GM21786 (cell line): ENCODE data around the gene RNF220.
"Not testable (repeated sequence)": the region's sequence is repeated elsewhere in the genome, so short reads cannot be mapped to it uniquely, and the experiment has no call there.

Source experiments
- ATAC-seq: cut with Tn5 transposase; IDR thresholded peaks from one replicate; pipeline ENCODE4 v1.9.1; 2021; ENCODE audit not compliant: unreplicated experiment

The RNF220 gene

DNA sequence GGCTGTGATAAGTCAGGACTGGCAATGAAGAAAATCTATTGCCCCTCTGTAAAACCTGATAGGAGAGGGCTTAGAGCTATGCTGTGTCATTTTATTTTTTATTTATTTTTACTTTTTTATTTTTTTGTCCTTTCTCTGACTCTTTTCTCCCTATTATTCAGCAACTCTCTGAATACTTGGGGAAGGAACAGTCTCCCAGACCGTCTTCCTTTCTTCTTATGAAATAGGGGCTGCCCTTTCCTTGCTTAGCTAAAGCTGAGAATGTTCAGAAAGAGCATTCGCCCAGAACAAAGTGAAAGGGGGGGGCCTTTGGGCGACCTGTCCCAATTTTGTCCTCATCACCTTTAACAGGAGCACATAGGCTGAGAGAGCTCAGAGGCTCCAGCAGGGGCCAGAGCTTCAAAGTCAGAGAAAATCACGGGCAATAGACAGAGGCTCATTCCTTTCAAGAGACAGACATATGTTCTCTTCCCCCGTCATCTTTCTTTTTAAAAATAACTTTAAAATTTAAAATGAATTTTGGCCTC is 80.9 kb downstream of the RNF220 start:
- ATAC-seq = no peak

DNA sequence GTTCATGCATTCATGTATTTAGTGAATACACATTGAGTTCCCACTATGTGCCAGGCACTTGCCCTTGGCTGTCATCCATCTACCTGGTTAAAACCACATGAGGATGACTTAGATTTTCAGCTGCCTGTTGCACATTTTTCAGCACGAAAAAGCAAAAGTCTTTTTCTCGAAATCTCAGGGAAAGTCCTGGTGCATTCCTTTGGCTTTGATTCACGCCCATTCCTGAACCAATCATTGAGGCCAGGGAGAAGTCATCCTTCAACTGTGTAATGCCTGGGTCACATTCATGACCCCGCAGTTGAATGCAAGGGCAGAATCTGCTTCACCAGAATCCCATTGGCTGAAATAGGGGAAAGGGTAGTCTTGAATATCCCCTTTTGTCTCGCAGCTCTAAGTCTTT is 84.4 kb downstream of the RNF220 start:
- ATAC-seq = no peak

GRCh38 chr1:44496541-44497171 is 91.6 kb downstream of the RNF220 start:
- no peak for ATAC-seq

DNA sequence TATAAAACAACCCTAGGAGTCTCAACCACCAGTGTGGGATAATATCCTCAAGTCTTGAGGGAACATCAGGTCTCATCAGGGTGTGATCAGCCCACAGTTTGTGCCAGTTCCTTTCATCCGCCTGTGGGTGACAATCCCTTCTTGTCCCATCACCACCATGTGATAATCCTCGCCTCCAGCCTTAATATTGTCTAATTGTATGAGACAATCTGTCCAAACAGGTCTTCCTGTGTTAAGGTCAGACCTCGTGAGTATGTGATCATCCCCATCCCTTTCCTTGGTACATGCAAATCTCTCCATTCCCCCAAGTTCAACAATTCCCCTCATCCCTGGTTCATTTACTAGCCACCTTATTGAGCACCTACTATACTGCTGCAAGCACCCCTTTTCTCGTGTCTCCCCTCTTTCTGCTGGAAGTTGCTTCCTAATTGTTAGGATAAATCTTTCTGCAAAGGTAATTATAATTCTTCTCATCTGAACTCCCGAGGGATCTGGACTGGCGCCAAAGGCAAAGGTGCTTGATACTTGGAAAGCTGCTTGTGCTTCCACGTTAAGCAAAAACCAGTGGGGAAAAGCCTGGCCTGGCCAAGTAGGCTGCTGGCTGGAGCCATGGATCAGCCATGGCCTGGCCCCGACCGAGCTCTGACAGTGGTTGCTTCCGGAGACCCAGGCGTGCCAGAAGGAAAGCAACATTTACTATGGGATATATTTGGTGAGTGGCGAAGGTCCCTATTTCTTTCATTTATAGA is 92.5 kb downstream of the RNF220 start:
- no peak for ATAC-seq

DNA sequence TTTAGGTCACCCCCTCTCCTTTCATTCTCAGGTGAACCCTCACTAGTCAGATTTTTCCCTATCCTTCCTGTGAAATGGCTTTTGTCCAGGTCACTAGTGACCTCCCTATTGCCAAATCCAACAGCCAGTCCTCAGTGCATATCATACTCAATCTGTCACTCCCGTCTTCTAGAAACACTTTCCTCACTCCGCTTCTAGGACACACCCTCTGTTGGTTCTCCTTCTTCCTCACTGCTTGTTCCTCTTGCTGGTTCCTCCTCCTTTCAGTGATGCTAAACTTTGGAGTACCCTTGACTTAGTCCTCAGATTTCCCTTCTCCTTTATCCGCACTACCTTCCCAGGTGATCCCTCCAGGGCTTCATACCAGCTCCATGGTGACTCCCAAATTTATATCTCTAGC is 94.3 kb downstream of the RNF220 start:
- ATAC-seq = no peak

- no peak for ATAC-seq
Observed at GRCh38 chr1:44500181-44501046, 95.4 kb downstream of the RNF220 start.

DNA sequence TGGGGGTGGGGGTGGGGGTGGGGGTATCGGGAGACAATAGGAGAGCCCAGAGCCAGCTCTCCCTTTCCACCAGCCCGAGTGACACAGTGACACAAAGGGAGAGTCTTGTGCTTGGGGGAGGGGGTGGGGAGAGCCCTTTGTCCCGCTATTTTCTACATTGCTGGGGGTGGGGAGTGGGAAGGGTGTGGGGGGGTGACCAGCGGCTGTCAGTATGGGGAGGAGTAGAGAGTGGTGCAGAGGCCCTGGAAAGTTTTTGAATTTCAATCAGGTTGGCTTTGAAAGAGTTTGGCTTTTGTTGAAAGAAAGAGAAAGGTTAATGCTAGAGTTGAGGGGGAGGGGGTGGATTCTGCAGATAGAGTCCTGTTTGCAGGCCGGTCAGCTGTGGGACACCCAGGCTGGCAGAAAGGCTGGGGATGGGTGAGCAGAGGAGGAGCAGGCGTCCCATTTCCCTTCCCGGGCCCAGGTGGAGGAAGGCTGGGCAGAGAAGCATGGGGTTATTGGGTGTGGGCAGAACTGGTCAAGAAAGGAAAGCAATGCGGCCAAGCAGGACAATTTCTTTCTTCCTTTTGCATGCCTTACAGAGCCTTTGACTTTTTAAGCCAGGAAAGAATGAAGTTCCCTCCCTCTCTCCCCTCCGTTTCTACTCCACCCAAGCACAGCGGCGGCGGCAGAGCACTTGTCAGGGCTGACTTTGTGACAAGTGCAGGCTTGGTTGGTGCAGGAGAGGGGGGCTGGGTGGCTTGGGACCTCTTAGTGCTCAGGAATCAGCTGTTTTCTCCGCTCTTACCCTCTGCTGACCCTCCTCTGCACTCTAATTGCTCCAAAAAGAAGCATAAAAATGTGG is 96.2 kb downstream of the RNF220 start:
- ATAC-seq = no peak

- ATAC-seq = not testable (repeated sequence)
Observed at GRCh38 chr1:44502823-44503222, 97.8 kb downstream of the RNF220 start.

DNA sequence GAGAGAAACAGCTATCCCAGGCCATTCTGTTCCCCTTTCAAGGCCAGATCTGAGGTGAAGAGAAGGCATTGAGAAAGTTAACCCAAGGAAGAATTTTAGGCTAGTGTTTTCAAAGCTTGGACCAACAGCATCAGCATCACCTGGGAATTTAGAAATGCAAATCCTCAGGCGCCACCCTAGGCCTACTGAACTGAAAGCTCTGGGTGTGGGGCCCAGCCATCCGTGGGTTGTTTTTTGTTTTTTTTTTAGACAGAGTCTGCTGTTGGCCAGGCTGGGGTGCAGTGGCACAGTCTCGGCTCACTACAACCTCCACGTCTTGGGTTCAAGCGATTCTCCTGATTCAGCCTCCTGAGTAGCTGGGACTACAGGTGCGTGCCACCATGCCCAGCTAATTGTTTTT is 98.6 kb downstream of the RNF220 start:
- ATAC-seq = no peak

DNA sequence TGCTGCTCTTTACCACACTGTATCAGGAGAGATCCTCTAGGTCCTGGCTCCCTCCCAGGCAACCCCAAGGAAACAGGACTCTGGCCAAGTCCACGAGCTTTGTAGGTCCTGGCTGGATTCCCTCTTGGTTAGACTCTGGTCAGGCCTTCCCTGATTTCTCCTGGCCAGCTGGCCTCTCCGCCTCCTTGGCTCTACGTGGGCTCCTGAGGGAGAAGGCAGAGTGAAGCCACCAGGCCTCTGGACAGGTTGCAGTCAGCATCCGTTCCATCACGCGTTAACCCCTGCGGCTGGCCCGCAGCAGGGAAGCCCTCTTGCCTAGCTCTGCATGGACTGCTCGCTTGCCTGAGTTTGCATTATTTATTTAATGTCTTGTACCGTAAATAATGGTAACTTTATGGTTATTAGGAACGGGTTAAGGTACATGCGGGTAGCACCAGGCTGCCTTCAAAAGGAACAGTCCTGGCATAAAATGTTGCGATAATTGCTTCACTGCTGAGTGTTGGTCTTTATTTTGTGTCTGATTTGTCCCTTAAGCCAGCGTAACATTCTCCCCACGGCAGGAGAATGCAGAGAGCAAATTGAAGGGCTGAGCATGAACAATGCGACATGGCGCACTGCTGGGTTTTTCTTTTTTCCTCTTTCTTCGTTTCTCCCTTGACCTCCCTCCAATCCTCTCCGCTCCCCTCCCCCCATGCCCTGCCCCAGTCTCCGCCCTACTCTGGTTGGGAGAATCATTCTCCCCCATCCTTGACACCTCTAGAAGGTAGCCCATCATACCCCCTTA is 100.3 kb downstream of the RNF220 start:
- no peak for ATAC-seq

DNA sequence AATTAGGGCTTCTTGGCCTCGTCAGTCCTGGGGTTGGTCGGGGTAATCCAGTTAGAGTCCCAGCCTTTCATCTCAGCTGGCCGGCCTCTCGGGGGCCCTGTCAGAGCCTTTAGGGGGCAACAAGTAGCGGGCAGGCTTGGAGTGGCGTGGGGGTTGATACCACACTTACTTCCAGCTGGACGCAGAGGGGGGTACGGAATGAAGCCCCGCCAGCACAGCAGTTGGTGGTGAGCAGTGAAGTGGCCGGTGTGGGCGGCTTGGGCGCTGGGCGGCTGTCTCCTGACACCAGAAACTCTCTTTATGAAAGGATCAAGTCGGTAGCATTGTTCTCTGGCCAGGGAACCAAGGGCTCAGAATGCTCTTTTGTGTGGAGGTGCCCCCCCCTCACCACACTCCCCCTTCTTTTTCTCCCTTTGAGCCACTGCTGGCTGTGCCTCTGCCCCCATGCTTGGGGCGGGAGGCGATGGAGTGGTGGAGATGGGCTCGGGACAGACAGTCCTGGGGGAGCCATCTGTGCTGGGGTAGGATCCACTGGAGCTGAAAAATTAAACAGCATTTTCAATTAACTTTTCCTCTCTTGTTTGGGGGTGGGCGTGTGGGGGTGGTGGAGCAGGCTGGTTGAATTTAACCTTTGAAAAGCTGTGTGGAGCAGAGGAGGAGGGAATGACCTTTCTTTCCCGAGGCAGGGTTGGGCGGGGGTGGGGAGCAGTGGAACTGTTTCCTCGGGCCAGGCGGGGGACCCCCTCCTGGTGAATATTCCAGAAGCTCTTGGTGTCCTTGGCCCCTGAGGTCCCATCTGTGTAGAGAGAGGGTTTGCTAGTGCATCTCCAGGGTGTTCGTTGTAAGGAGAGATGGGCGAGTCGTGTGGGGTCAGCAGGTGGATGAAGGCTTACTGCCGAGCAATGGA is 102.7 kb downstream of the RNF220 start:
- no peak for ATAC-seq

- ATAC-seq = no peak
Observed at GRCh38 chr1:44508397-44508745, 103.3 kb downstream of the RNF220 start.

DNA sequence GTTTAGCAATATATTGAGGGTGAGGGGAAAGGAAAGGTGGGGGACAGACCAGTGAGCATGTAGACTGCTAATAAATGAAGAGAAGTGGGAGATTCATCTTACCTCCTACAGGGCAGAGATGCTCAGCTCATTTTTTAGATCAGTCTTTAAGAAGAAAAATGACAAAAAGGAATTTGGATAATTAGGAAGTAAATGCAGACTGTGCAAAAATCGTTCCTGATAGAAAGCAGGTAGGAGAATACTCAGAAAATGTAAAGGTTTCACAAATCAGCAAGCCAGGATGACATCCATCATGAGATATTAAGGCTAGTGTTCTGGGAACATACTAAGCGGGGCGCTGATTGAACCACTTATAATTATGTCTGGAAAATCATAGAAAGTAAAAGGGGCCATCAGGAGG is 106.3 kb downstream of the RNF220 start:
- ATAC-seq = no peak

- no peak for ATAC-seq
Observed at GRCh38 chr1:44511769-44512168, 106.7 kb downstream of the RNF220 start.

DNA sequence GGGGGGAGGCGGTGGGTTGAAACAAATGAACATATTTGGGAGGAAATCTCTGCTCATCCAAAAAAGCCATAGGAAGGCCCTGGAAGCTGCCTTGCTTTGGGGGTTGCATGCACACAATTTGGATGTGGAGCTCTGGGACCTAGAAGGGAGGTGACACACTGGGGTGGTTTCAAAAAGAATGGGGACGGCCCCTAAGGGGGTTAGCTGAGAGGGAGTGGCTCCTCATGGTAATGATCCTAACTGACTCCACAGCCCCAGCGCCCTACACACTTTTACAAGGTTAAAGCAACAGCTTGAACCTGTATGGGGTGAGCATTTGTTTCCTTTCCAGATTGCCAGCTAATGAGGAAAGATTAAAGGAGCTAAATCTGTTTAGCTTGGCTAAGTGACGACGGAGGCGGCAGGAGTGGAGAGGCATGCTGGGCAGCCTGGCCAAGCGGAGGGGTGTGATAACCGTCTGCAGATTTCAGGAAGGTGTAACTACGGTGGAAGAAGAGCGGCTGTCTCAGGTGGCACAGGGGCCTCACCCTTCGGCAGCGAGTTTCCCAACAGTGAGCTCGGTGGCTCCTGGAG is 107.3 kb downstream of the RNF220 start:
- ATAC-seq = no peak

DNA sequence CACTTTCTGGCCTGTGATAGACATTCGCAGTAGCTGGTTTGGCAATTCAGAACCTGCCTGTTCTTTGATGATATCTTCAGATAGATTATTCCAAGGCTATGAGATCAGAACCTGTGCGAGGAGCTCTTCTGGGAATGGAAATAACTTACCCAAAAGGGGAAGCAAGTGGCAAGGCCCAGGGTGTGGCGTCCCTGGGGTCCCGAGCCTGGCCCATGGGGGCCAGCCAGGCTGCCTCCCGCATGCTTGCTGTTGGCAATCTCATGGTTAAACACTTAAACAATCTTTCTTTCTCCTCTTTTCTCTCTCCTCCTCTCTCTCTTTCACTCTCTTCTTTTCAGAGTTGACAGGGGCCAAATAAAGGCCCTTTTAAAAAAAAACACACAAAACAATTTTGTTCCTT is 108.1 kb downstream of the RNF220 start:
- no peak for ATAC-seq

- ATAC-seq = no peak
Observed at GRCh38 chr1:44514673-44515072, 109.6 kb downstream of the RNF220 start.

DNA sequence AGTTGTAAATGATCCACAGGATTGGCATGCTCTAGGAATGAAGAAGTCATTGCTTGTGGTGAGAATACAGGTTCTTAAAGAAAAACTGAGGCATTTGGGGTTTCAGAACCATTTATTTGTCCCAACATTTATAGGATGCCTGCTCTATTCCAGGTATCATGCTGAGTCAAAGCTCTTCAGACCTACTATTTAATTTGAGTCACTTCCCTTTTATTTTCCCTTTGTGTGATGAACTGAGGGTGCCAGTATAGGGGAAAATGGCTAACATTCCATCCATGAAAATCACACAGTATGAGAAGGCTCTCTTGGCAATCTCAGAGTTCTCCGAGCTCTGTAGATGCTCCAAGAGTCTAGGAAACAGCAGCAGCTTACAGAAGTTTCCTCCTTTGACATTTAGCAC is 110.4 kb downstream of the RNF220 start:
- ATAC-seq = no peak
